GM18505 (cell line): Measurements from ENCODE around the gene LAPTM4A.

Experiments
- ATAC-seq: cut with Tn5 transposase; IDR thresholded peaks from one replicate; pipeline ENCODE4 v1.9.1; 2021; ENCODE audit not compliant: unreplicated experiment
- POLR2A ChIP-seq: IDR thresholded peaks from 4 replicates; pipeline ENCODE4 v1.6.1; 2011; ENCODE audit warnings: borderline replicate concordance; ENCODE audit not compliant: insufficient read depth, insufficient read length; ENCODE audit errors: extremely low read depth

Gene LAPTM4A

GRCh38 chr2:20035955-20036666 lies 15.3 kb downstream of the LAPTM4A start:
- peak; percentile 64 for ATAC-seq
- TF ChIP-seq POLR2A: no peak

- no peak for TF ChIP-seq POLR2A
- no peak for ATAC-seq
Observed at GRCh38 chr2:20034821-20035220, 16.6 kb downstream of the LAPTM4A start.

- ATAC-seq: no peak
- no peak for TF ChIP-seq POLR2A
Observed at GRCh38 chr2:20034218-20034617, 17.2 kb downstream of the LAPTM4A start.

GRCh38 chr2:20033322-20033721 lies 18.1 kb downstream of the LAPTM4A start:
- no peak for TF ChIP-seq POLR2A
- no peak for ATAC-seq

- TF ChIP-seq POLR2A: no peak
- no peak for ATAC-seq
Observed at GRCh38 chr2:20030224-20030623, 21.2 kb downstream of the LAPTM4A start.

GRCh38 chr2:20027705-20028434 lies 23.6 kb downstream of the LAPTM4A start:
- no peak for ATAC-seq
- no peak for TF ChIP-seq POLR2A

GRCh38 chr2:20027260-20027677 lies 24.2 kb downstream of the LAPTM4A start:
- no peak for TF ChIP-seq POLR2A
- ATAC-seq: no peak

GRCh38 chr2:20025065-20025786 lies 26.2 kb downstream of the LAPTM4A start:
- no peak for TF ChIP-seq POLR2A
- no peak for ATAC-seq

GRCh38 chr2:20023688-20024087 lies 27.7 kb downstream of the LAPTM4A start:
- ATAC-seq: no peak

GRCh38 chr2:20021405-20022009 lies 29.9 kb downstream of the LAPTM4A start:
- no peak for ATAC-seq
- TF ChIP-seq POLR2A: no peak

More at GRCh38 chr2:20023688-20024087, 27.7 kb downstream of the LAPTM4A start:
- no peak for TF ChIP-seq POLR2A

GRCh38 chr2:20019747-20020146 lies 31.7 kb downstream of the LAPTM4A start:
- TF ChIP-seq POLR2A: no peak
- ATAC-seq: no peak

GRCh38 chr2:20018601-20019152 lies 32.8 kb downstream of the LAPTM4A start:
- ATAC-seq: no peak
- TF ChIP-seq POLR2A: no peak

GRCh38 chr2:20016346-20016745 lies 35.1 kb downstream of the LAPTM4A start:
- TF ChIP-seq POLR2A: no peak
- no peak for ATAC-seq
